Occipital lobe (tissue), 2 donors: ENCODE data around the gene CDH13. TPM values are rescaled to one million over a fixed set of nuclear protein-coding genes. Genes with fewer than 3 reads are reported as not detected.

Experiments
- DNase-seq: peaks from one replicate; lab custom pipeline; 2025; lab: John Stamatoyannopoulos, UW
- total RNA-seq: library from RNA; depleted of rRNA; stranded (reverse); fragments of >200 nt; gene quantifications from one replicate; pipeline ENCODE4 v1.2.3, GENCODE V29; 2014

Gene CDH13
- total RNA-seq, 1 donor from 2014 or later, result 27.3 TPM

DNA sequence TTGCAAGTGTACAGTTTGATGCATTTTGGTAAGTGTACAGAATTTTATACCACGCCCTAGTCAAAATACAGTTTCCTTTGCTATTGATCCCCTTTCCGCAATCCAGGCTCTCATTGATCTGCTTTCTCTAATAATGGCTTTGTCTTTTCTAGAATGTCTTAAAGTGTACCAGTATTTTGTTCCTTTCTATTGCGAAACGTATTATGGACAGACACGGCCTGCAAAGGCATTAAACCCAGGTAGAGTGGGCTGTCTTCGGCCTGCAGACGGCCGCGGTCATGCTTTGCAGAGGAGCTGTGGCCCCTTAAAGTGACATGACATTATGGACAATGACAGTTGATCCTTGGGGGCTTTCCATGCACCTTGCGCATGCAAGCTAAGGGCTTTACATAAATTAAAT lies 1165.1 kb downstream of the CDH13 start:
- DNase-seq, result no peak

DNA sequence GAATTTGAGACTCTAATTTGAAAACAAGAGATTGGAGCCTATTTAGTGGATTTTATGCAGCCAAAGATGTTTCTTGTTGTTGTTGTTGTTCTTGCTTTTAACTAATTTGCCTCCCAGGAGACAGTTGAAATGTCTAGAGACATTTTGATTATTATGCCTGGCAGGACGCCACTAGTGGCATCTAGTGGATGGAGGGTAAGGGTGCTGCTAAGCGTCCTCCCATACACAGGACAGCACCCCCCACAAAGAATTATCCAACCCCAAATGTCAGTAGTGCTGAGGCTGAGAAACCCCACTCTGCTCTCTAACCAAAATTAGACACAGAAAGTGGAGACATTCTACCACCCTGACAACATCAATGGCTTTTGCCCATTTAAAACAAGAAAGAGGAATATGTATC lies 1165.6 kb downstream of the CDH13 start:
- DNase-seq, result no peak

DNA sequence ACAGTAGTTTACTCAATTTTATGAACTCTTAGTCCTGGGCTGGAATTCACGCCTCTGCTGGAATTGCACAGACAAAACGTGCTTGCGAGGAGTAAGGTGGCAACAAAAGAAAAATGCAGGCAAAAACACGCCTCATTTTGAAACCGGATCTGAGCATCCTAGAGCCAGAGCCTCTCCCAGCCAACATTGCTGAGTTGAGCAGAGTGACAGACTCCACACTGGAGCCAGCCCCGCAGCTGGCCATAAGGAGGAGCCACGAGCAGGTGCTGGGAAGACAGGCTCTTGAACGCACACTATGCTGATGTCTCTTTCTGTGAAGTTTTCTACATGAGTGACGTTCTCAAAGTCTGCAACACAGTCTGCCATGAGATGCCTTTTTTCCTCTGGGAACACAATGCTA lies 1166.4 kb downstream of the CDH13 start:
- no peak for DNase-seq

DNA sequence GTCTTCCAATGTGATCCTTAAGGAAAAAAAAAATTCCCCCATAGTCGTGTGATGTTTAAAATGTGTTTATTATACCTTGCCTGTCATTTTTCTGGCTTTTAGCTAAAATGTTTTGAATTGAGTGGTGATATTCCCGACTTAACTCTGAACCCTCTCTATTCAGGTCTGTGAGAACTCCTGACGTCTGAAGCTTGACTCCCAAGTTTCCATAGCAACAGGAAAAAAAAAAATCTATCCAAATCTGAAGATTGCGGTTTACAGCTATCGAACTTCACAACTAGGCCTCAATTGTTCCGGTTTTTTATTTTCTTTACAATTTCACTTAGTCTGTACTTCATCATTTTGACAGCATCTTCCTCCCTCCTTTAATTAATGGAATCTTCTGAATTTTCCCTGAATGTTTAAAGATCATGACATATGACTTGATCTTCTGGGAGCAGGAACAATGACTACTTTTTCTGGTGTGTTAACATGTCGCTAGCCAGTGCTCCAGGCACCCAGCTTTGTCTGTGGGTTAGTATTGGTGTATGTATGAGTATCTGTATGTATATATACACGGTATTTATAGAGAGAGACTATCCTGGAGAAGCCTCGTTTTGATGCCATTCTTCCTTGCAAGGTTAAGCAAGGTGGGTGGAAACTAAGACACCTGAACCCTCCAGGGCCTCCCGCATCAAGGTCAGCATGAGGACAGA lies 1168.2 kb downstream of the CDH13 start:
- DNase-seq, result no peak

DNA sequence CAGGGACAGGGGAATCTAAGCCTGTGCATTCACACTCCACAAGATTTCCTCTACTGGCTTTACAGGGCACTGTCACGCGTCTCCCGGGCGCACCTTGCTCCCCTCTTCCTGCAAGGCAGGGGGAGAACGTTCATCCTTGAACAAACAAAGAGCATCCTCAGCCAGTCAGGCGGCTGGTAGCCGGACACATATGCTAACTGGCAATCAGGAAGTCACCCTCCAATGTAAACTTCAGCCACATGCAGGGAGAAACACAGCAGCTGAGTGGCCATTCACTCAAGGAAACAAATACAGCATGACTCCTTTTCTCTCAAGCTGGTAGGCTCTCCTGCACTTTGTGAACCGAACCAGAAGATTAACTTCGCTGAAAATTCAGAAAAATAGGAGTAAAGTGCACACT lies 1170.2 kb downstream of the CDH13 start:
- DNase-seq, result no peak

DNA sequence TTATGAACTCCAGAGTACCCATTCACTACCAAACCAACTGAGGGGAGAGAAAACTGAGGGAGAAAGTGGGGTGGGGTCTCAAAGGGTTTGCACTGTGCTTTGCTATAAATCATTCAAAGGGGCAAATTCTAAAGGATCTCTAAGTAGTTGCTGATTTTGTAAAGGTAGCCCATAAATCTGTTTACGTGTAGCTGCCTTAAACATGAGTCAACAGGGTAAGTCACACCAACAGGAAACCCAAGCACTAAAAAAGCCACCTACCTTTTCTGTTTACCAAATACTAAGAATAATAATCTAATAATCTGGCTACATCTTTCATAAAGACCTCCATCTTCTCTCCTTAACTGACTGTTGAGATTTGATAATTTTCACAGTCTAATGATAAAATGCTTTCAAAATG lies 1172.6 kb downstream of the CDH13 start:
- DNase-seq, result no peak

DNA sequence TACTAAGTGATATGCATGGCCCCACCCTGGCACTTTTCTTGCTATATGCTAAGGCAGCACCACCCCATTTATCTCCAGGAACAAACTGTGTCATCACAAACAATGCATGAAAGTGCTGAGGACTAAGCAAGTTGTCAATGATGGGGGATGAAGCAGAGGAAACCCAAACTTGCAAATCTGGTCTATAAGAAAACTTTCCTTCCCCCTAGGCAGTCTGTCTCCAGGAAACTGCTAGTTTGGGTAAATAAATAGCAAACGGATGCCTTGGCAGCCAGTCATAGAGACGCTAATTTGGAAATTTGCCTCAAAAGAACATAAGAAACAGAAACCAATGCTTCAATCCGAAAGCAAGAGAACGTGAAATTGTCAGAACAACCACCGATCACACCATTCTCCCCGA lies 1175.4 kb downstream of the CDH13 start:
- DNase-seq, result no peak

DNA sequence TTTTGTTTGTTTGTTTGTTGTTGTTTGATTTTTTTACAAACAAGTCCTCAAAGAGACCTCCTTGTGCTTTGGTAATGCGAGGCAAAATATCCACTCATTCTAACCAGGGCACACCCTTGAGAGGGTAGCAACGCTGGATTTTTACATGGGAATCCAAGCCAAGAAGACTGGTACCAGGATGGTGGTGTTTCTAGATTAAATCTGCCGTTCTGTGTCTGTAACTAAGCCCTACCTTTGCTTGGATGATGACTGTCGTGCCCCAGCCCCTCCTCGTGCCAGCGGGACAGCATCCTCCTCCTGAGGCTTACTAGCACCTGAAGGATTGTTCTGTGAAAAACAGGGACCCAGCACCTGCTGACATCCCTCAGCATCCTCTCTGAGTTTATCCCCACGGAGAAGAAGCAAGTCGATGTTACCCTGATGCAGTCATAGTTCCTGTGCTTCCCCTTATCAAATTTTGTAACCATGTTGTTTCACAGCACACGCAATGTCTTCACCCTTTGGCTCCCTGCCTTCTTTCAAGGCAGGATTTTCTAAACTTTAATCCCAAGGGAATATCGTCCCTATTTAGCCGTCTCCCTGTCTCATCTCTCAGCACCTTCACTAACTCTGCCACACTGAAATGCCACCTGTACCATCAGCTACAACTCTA lies 1175.9 kb downstream of the CDH13 start:
- no peak for DNase-seq

DNA sequence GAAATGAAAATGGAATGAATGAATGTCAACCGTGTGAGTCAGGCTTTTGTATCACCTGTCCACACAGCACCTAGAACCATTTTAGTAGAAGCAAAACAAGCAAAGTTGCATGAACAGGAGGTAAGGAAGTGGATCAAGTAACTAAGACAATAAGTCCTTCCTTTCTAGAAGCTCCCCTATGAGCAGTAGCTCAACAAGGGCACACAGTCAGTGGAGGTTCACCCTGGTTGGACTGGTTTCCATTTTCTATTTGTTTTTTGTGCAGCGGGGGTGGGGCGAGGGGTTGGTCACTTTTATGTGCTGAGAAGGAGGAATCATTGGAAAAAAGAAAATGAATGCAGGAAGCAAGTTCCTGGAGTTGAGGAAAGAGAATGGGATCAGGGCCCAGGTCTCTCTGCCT lies 1177.0 kb downstream of the CDH13 start:
- DNase-seq, result no peak

DNA sequence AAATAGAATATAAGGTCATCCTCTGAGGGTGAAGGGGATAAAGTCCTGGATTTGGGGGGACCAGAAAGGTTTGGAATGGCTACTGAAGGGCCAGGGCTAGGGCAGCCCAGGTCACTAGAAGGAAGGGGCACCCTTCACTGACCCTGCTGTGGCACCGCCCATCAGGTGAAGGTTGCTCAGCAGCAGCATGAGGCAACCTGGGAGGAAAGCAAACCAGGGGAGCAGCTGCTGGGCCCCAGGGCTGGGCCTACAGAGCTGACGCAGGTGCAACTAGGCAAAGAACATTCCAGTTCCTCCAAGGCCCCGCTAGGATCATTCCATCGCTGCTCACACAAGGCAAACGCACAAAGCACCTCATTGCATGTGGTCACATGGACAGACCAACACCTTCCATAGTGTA lies 1177.6 kb downstream of the CDH13 start:
- no peak for DNase-seq

DNA sequence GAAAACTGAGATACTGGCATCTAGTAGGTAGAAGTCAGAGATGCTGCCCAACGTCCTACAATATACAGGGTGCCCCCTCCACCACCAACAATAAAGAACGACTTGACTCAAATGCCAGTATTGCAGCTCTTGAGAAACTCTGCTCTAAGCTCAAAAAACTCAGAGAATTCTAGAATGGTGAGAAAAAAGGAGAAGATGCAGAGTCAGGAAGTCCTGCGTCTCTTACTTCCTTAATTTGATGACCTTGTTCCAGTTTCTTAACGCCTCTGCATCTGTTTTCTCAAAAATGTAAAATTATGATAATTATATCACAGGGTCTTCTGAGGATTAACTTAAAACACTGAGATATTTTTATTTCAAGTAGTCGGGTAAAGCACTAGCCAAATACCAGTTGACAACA lies 1179.3 kb downstream of the CDH13 start:
- DNase-seq, result no peak

DNA sequence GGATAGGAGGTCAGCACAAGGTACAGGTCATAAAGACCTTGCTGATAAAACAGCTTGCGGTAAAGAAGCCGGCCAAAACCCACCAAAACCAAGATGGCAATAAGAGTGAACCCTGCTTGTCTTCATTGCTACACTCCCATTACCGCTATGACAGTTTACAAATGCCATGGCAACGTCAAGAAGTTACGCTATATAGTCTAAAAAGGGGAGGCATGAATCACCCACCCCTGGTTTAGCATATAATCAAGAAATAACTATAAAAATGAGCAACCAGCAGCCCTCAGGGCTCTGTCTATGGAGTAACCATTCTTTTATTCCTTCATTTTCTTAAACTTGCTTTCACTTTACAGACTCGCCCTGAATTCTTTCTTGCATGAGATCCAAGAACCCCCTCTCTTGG lies 1180.0 kb downstream of the CDH13 start:
- no peak for DNase-seq

DNA sequence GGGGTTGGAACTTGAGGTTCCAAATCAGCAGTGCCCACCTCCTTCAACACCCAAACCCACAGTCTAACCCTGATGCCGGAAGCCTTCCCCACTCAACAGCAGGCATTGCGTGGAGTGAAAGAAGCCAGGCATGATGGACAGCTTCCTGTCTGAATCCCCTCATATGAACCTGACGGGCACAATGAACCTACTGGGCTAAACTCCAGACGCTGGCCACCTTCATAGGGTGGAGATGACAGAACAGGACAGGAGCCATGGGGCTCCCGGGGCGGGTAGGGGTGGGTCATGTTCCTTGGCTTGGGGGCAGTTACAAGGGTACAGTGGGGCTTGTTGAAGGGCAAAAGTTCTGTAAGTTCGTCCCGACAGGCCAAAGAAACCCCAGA lies 1180.5 kb downstream of the CDH13 start:
- no peak for DNase-seq

DNA sequence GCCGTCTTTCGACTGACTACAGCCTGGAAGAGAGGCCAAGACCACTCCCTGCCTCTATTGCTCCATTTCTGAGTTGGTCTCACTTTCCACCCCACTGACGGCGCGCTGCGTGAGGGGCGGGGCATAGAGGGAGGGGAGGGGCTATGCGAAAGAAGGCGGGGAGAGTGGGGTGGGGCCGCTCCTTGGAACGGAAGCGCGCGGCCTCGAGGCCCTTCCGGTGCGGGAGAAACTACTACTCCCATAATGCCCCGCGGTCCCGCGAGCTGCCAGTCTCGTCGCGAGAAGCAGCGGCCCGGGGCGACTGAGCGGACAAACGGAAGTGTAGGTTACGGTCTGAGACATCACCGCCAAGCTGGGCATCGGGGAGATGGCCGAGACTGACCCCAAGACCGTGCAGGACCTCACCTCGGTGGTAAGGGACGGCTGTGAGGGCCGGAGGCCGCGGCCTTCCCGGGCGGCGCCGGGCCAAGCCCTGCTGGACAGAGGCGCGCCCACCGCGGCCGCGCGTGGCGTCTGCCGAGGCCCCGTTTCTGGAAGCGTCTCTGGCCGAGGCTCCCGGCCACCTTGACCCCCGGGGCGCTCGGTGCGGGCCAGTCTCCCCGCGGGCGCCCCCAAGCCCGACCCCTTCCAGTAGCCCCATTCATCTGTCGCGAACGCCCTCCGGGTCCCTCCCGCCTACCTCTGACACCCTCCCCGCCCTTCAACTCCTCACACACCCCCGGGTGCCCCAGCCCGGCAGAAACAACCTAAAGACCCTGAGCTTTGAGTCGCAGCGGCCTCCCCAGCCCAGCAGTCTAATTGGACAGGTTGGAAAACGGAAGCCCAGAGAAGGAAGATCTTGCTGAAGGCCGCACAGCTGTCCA lies 1181.2 kb downstream of the CDH13 start, which contains the start of gene HSBP1:
TSS of gene HSBP1 (plus strand) at position 269 of the 863 bp plus-strand sequence. CDS start at position 368, 99 bp downstream.
- DNase-seq, result peak; percentile 90

DNA sequence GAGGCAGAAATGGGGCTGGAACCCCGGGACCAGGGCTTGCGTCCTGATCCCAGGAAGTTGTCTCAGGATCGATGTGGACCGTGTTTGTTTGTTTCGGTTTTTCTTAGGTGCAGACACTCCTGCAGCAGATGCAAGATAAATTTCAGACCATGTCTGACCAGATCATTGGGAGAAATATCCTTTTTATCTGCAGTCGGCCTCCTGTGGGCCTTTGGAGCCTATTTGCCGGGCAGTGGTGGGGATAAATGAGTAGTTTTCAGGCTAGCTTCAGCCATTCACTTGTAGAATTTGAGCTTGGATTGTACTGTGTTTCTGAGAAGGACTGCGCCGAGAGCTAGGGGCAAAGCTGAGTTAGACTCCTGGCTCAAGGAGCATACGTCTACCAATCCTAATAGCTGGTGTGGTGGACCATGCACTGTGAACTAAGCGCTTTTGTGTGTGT lies 1181.8 kb downstream of the CDH13 start:
- no peak for DNase-seq

DNA sequence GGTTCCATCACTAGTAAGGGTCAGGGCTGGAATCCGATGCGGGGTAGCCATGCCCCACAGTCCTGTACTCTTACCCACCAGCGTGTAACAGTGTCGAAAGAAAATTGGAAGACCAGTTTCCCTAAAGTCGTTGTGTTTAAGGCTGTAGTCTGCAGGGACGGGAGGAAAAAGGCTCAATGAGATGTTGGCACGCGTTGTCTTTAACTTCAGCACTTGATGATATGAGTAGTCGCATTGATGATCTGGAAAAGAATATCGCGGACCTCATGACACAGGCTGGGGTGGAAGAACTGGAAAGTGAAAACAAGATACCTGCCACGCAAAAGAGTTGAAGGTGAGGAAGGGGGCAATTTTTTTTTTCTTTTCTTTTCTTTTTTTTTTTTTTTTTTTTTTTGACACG lies 1182.3 kb downstream of the CDH13 start:
- DNase-seq, result no peak

DNA sequence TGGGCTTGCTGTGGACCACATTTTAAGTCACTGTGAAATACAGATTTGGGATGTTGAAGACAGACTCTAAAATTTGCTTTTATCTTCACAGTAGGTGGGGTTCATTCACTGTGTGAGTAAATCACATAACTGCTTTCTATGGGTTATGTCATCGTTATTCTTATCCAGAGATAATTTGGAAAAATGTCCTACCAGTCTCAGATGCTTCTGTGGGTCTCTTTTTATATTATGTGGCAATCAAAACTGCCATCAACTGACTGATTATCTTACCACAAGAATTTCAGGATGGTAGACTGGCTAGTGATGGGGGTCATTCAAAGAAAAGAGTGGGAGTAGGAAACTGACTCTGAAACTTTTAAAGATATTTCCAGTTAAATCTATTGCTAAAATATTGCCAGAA lies 1184.1 kb downstream of the CDH13 start:
- DNase-seq, result no peak

DNA sequence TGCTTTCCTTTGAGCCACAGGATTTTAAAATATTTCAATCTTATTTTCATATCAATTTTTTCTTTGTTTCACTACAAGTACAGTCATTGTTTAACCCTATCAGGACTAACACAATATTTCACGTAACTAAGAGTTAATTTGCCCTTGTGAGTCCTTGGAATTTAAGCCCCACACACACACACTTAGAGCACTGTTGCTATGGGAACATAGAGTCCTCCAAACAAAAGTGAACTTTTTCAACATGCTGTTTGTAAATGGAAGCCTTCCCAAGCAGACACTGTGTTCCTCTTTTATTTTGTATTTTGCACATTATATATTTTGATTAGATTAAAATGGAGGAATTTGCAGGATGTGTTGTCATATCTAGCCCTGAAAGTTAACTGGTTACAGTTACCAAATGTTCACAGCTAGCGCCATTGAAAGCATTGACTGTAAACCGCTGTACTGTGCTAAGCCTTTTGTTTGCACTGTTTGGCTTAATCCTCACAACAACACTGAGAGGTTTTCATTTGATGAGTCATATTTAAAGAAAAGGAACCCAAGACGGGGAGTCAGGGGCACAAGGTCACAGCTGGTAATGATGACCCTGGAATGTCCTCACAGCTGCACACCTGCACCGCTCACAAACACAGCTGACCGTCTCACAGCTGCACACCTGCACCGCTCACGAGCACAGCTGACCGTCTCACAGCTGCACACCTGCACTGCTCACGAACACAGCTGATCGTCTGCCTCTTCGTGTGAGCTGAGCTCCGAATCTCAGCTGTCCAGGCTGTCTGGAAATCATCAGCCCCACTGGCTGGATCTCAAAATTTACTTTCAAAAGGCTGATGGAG lies 1187.3 kb downstream of the CDH13 start:
- DNase-seq, result no peak

DNA sequence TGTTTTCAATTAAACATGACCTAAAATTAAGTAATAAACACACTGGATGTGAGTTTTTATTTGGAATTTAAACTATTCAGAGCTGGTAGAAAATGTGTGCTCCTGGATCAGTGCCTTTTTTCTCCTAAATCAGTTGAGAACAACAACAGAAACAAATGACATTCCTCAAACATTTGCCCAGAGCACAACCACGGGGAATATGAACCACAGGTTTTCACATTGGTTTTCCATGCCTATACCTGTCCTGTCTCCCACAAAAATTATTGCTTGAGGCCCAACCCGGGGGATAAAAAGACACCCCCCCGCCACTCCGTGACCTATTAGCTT lies 1187.9 kb downstream of the CDH13 start:
- DNase-seq, result no peak

DNA sequence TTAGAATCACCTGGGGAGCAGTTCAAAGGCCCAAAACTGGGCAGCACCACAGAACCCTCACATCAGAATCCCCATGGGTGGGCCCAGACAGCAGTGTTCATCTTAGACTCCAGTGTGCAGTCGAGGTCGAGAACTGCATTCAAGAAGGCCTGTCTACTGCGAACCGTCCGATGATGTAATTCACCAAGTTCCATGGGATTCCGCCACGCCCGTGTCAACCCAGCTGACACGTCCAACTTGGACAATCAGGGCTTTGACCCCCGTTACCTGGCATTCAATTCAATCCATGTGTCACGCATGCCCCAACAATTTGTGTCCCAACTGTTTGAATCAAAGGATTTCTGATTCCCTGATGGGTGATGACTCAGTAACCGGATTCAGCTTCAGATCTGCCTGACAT lies 1190.3 kb downstream of the CDH13 start:
- DNase-seq, result no peak

DNA sequence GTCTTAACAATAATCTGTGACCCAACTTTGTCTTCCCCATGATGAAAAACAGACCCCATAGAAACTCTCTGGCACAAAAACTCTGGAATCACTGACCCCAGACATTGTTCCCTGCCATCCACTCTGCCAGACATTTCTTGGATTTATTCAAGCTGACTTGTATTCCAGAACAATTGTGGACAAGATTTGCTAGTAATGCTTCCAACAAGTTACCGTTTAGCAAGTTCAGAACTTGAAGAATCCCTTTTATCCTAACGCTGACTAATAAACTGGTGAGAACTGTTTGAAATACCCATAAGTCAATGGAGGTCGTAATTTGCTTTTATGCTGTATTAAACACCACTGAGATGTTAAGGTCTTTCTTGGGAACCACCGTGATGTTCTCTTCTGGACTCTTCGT lies 1191.5 kb downstream of the CDH13 start:
- DNase-seq, result no peak

DNA sequence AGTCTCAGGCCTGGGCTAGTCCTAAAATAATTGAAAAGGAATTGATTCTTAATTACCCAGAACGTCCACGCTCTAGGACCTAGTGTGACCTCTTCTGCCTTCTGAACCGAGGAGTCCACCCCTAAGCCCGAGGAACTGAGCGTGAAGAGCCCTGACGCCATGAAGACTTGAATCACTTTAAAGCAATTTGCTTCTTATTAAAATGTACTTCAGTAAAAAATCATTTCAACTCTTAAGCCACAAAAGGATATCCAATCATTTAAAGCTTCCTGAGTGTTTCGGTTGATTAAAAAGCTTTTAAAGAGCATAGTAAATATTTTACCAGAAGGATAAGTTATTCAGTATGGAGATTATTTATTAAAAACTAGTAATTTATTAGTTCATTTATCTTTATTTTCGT lies 1192.6 kb downstream of the CDH13 start:
- no peak for DNase-seq
